NCI-H748 (cell line): ENCODE data around the gene USP17L15.
"Not testable (repeated sequence)": the region's sequence is repeated elsewhere in the genome, so short reads cannot be mapped to it uniquely, and the experiment has no call there.

Experiments used
- DNase-seq: peaks from one replicate; lab custom pipeline; 2025; ENCODE audit not compliant: unreplicated experiment; lab: John Stamatoyannopoulos, UW

The USP17L15 gene, protein sequence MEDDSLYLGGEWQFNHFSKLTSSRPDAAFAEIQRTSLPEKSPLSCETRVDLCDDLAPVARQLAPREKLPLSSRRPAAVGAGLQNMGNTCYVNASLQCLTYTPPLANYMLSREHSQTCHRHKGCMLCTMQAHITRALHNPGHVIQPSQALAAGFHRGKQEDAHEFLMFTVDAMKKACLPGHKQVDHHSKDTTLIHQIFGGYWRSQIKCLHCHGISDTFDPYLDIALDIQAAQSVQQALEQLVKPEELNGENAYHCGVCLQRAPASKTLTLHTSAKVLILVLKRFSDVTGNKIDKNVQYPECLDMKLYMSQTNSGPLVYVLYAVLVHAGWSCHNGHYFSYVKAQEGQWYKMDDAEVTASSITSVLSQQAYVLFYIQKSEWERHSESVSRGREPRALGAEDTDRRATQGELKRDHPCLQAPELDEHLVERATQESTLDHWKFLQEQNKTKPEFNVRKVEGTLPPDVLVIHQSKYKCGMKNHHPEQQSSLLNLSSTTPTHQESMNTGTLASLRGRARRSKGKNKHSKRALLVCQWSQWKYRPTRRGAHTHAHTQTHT

DNA sequence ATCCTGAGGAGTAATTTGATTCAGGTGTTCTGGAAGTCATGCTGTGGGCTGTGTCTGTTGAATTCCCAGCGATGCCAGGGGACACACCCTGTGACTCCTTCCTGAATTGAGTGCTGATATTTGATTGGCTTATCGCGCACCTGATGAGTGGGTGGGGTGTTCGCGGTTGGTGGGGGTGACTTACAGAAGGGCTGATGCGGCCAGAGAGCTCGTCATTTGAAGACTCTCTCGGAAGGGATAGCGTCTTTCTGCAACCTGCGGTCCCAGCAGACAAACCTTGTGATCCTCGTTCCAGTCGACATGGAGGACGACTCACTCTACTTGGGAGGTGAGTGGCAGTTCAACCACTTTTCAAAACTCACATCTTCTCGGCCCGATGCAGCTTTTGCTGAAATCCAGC, at the start of gene USP17L15:
Gene USP17L15, plus strand, starts transcription at position 301 of the 400 bp plus-strand sequence. Its CDS starts 0 bp downstream, at position 301.
- not testable (repeated sequence) for DNase-seq

- DNase-seq: not testable (repeated sequence)
Measured at GRCh38 chr4:9210357-9210756, 23.8 kb upstream of the USP17L15 start, which contains the start of gene USP17L10. TSS of gene USP17L10 (plus strand) at chr4:9210657. CDS start at chr4:9210657, 0 bp downstream.

DNA sequence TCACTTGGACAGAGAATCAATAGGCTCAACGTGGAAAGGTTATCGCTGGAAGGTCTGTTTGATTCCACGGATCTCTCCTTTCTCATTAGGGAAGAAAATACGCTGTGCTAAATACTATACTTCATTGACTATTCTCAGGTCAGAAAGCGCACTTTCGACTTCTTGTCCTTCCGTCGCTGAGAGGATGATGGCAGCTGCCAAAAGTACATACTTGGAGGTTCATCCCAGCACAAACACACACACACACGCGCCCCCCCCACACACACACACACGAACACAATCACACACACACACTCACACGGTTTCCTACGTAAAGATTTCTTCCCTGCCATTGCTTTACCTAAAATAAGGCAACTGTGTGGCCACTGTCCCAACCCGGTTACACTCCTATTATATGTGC, 19.5 kb upstream of the USP17L15 start:
- not testable (repeated sequence) for DNase-seq

- DNase-seq: not testable (repeated sequence)
Measured at GRCh38 chr4:9215105-9215504, 19.1 kb upstream of the USP17L15 start, which contains the start of gene USP17L11. TSS of gene USP17L11 (plus strand) at chr4:9215405. CDS start at chr4:9215405, 0 bp downstream.

DNA sequence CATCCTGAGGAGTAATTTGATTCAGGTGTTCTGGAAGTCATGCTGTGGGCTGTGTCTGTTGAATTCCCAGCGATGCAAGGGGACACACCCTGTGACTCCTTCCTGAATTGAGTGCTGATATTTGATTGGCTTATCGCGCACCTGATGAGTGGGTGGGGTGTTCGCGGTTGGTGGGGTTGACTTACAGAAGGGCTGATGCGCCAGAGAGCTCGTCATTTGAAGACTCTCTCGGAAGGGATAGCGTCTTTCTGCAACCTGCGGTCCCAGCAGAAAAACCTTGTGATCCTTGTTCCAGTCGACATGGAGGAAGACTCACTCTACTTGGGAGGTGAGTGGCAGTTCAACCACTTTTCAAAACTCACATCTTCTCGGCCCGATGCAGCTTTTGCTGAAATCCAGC, 14.3 kb upstream of the USP17L15 start, which contains the start of gene USP17L12:
Gene USP17L12, plus strand, starts transcription at position 301 of the 400 bp plus-strand sequence. Its CDS starts 0 bp downstream, at position 301.
- DNase-seq: not testable (repeated sequence)

DNA sequence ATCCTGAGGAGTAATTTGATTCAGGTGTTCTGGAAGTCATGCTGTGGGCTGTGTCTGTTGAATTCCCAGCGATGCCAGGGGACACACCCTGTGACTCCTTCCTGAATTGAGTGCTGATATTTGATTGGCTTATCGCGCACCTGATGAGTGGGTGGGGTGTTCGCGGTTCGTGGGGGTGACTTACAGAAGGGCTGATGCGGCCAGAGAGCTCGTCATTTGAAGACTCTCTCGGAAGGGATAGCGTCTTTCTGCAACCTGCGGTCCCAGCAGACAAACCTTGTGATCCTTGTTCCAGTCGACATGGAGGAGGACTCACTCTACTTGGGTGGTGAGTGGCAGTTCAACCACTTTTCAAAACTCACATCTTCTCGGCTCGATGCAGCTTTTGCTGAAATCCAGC, 9.6 kb upstream of the USP17L15 start, which contains the start of gene USP17L13:
Gene USP17L13, plus strand, starts transcription at position 301 of the 400 bp plus-strand sequence. Its CDS starts 0 bp downstream, at position 301.
- not testable (repeated sequence) for DNase-seq

- DNase-seq: not testable (repeated sequence)
Measured at GRCh38 chr4:9230249-9230648, 3.9 kb upstream of the USP17L15 start.

DNA sequence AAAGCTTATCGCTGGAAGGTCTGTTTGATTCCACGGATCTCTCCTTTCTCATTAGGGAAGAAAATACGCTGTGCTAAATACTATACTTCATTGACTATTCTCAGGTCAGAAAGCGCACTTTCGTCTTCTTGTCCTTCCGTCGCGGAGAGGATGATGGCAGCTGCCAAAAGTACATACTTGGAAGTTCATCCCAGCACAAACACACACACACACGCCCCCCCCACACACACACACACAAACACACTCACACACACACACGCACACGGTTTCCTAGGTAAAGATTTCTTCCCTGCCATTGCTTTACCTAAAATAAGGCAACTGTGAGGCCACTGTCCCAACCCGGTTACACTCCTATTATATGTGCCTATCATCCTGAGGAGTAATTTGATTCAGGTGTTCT, 4.3 kb downstream of the USP17L15 start:
- DNase-seq: not testable (repeated sequence)

DNA sequence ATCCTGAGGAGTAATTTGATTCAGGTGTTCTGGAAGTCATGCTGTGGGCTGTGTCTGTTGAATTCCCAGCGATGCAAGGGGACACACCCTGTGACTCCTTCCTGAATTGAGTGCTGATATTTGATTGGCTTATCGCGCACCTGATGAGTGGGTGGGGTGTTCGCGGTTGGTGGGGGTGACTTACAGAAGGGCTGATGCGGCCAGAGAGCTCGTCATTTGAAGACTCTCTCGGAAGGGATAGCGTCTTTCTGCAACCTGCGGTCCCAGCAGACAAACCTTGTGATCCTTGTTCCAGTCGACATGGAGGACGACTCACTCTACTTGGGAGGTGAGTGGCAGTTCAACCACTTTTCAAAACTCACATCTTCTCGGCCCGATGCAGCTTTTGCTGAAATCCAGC, 9.4 kb downstream of the USP17L15 start, which contains the start of gene USP17L17:
Gene USP17L17, plus strand, starts transcription at position 301 of the 400 bp plus-strand sequence. Its CDS starts 0 bp downstream, at position 301.
- DNase-seq: not testable (repeated sequence)

DNA sequence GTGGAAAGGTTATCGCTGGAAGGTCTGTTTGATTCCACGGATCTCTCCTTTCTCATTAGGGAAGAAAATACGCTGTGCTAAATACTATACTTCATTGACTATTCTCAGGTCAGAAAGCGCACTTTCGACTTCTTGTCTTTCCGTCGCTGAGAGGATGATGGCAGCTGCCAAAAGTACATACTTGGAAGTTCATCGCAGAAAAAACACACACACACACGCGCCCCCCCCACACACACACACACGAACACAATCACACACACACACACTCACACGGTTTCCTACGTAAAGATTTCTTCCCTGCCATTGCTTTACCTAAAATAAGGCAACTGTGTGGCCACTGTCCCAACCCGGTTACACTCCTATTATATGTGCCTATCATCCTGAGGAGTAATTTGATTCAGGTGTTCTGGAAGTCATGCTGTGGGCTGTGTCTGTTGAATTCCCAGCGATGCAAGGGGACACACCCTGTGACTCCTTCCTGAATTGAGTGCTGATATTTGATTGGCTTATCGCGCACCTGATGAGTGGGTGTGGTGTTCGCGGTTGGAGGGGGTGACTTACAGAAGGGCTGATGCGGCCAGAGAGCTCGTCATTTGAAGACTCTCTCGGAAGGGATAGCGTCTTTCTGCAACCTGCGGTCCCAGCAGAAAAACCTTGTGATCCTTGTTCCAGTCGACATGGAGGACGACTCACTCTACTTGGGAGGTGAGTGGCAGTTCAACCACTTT, 13.9 kb downstream of the USP17L15 start, which contains the start of gene USP17L18:
Gene USP17L18, plus strand, starts transcription at position 678 of the 728 bp plus-strand sequence. Its CDS starts 0 bp downstream, at position 678.
- not testable (repeated sequence) for DNase-seq

GRCh38 chr4:9253078-9253477, 18.9 kb downstream of the USP17L15 start, which contains the start of gene USP17L19:
TSS of gene USP17L19 (plus strand) at chr4:9253378. CDS start at chr4:9253378, 0 bp downstream.
- DNase-seq: not testable (repeated sequence)

GRCh38 chr4:9257824-9258223, 23.6 kb downstream of the USP17L15 start, which contains the start of gene USP17L20:
TSS of gene USP17L20 (plus strand) at chr4:9258124. CDS start at chr4:9258124, 0 bp downstream.
- not testable (repeated sequence) for DNase-seq

DNA sequence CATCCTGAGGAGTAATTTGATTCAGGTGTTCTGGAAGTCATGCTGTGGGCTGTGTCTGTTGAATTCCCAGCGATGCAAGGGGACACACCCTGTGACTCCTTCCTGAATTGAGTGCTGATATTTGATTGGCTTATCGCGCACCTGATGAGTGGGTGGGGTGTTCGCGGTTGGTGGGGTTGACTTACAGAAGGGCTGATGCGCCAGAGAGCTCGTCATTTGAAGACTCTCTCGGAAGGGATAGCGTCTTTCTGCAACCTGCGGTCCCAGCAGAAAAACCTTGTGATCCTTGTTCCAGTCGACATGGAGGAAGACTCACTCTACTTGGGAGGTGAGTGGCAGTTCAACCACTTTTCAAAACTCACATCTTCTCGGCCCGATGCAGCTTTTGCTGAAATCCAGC, 28.4 kb downstream of the USP17L15 start, which contains the start of gene USP17L21:
Gene USP17L21, plus strand, starts transcription at position 301 of the 400 bp plus-strand sequence. Its CDS starts 0 bp downstream, at position 301.
- not testable (repeated sequence) for DNase-seq

DNA sequence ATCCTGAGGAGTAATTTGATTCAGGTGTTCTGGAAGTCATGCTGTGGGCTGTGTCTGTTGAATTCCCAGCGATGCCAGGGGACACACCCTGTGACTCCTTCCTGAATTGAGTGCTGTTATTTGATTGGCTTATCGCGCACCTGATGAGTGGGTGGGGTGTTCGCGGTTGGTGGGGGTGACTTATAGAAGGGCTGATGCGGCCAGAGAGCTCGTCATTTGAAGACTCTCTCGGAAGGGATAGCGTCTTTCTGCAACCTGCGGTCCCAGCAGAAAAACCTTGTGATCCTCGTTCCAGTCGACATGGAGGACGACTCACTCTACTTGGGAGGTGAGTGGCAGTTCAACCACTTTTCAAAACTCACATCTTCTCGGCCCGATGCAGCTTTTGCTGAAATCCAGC, 33.1 kb downstream of the USP17L15 start, which contains the start of gene USP17L22:
Gene USP17L22, plus strand, starts transcription at position 301 of the 400 bp plus-strand sequence. Its CDS starts 0 bp downstream, at position 301.
- not testable (repeated sequence) for DNase-seq

DNA sequence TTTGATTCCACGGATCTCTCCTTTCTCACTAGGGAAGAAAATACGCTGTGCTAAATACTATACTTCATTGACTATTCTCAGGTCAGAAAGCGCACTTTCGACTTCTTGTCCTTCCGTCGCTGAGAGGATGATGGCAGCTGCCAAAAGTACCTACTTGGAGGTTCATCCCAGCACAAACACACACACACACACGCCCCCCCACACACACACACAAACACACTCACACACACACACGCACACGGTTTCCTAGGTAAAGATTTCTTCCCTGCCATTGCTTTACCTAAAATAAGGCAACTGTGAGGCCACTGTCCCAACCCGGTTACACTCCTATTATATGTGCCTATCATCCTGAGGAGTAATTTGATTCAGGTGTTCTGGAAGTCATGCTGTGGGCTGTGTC, 37.5 kb downstream of the USP17L15 start:
- DNase-seq: not testable (repeated sequence)
